ENCODE data around the gene KAZN.

The KAZN gene

GRCh38 chr1:14866911-14867612 lies 268.6 kb downstream of the KAZN start:
- DNase-seq, result no peak

- no peak for DNase-seq
Observed at GRCh38 chr1:14869187-14869586, 270.7 kb downstream of the KAZN start.

GRCh38 chr1:14871218-14871970 lies 272.9 kb downstream of the KAZN start:
- no peak for DNase-seq

GRCh38 chr1:14872762-14873161 lies 274.3 kb downstream of the KAZN start:
- no peak for DNase-seq

GRCh38 chr1:14873677-14874076 lies 275.2 kb downstream of the KAZN start:
- no peak for DNase-seq

GRCh38 chr1:14875524-14876509 lies 277.3 kb downstream of the KAZN start:
- DNase-seq, result no peak

- no peak for DNase-seq
Observed at GRCh38 chr1:14876747-14877146, 278.3 kb downstream of the KAZN start.

GRCh38 chr1:14877224-14877623 lies 278.7 kb downstream of the KAZN start:
- no peak for DNase-seq

- DNase-seq, result no peak
Observed at GRCh38 chr1:14878124-14878523, 279.6 kb downstream of the KAZN start.

GRCh38 chr1:14878951-14879350 lies 280.5 kb downstream of the KAZN start:
- DNase-seq, result no peak

- no peak for DNase-seq
Observed at GRCh38 chr1:14880456-14881316, 282.2 kb downstream of the KAZN start.

GRCh38 chr1:14881775-14882672 lies 283.5 kb downstream of the KAZN start:
- no peak for DNase-seq

- no peak for DNase-seq
Observed at GRCh38 chr1:14884614-14885175, 286.2 kb downstream of the KAZN start.

- DNase-seq, result no peak
Observed at GRCh38 chr1:14887044-14887566, 288.6 kb downstream of the KAZN start.

- DNase-seq, result no peak
Observed at GRCh38 chr1:14887764-14888350, 289.4 kb downstream of the KAZN start.

GRCh38 chr1:14888374-14888773 lies 289.9 kb downstream of the KAZN start:
- DNase-seq, result no peak

- no peak for DNase-seq
Observed at GRCh38 chr1:14889825-14890440, 291.4 kb downstream of the KAZN start.

GRCh38 chr1:14891991-14892390 lies 293.5 kb downstream of the KAZN start:
- no peak for DNase-seq

GRCh38 chr1:14894811-14895560 lies 296.5 kb downstream of the KAZN start:
- no peak for DNase-seq

Measured in activated gamma-delta T cell treated with Interleukin-2 at 50 U/mL for 16 hours (primary cell).